ENCODE results near the gene RETN.

The RETN gene

GRCh38 chr19:7709932-7710460 lies 41.1 kb downstream of the RETN start:
- DNase-seq (ENCODE audit: low spot score): no peak

- DNase-seq (ENCODE audit: low spot score): no peak
Observed at GRCh38 chr19:7710616-7711015, 41.8 kb downstream of the RETN start.

DNA sequence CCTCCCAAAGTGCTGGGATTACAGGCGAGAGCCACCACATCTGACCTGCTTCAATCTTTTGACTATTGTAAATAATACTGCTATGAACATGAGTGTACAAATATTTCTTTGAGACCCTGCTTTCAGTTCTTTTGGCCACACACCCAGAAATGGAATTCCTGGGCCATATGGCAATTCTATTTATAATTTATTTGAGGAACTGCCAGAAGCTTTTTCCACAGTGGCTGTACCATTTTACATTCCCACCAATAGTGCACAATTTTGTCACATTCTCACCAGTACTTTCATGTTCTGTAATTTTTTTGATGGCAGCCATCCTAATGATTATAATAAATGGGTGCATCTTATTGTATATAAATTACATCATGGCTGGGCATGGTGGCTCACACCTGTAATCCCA lies 46.8 kb downstream of the RETN start:
- no peak for DNase-seq (ENCODE audit: low spot score)

DNA sequence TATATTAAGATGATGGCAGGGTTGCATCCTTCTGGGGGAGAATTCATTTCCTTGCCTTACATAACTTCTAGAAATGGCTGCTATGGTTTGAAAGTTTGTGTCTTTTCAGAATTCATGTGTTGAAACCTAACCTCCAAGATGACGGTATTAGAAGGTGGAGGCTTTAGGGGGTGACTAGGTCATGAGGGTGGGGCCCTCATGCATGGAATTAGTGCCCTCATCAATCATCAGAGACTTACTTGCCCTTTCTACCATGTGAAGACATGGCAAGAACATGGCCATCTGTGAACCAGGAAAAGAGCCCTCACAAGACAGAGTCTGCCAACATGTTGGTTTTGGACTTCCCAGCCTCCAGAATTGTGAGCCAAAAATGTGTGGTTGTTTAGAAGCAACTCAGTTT lies 47.9 kb downstream of the RETN start:
- no peak for DNase-seq (ENCODE audit: low spot score)

DNA sequence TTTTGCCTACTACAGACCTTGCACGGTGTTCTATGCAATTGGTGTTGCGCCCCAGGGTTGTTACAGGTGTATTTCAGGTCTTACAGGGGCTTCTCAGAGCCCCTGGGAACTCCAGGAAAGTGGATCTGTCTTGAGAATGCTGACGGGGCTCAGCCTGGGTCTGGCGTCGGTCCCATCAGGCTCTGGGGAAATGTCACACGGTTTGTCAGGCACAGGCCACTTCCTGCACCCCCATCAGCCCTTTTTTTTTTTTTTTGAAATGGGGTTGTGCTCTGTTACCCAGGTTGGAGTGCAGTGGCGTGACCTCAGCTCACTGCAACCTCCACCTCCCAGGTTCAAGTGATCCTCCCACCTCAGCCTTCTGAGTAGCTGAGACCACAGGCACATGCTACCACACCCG lies 49.8 kb downstream of the RETN start:
- no peak for DNase-seq (ENCODE audit: low spot score)
